Measurements from ENCODE around the gene CAVIN1.

Gene CAVIN1

DNA sequence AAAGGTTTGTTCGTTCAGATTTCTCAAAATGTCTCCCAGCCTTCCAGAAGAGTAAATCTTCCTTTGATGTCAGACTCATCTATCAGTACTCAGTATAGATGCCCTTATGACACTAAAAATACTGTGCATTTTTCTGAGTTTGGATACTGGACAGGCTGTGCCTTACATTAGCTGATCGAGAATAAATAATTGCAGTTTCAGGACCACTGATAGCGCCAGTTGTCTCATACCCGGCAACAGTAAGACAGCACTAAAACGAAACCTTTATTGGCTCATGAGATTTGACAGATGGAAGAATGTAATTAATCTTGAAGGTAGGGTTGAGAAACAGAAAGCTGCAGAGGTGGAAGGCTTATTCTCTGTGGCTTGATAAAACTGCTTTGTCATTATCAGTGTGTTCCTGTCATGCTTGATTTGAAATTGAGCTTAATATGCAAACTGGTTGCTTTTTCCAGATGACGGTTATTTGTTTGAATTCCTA lies 36.8 kb upstream of the CAVIN1 start:
- no peak overlapping the region; the same call in 1 of the 2 replicates for H3K27ac ChIP-seq (replicated peaks)
- no peaks in the 10 kb centered on the region for H3K27me3 ChIP-seq (ENCODE audit: insufficient read depth, poor library complexity, severe bottlenecking)
- TF ChIP-seq GABPA (IDR thresholded peaks at IDR 0.05; ENCODE audit: low read depth), result no peak
- TF ChIP-seq, protein P1, sequence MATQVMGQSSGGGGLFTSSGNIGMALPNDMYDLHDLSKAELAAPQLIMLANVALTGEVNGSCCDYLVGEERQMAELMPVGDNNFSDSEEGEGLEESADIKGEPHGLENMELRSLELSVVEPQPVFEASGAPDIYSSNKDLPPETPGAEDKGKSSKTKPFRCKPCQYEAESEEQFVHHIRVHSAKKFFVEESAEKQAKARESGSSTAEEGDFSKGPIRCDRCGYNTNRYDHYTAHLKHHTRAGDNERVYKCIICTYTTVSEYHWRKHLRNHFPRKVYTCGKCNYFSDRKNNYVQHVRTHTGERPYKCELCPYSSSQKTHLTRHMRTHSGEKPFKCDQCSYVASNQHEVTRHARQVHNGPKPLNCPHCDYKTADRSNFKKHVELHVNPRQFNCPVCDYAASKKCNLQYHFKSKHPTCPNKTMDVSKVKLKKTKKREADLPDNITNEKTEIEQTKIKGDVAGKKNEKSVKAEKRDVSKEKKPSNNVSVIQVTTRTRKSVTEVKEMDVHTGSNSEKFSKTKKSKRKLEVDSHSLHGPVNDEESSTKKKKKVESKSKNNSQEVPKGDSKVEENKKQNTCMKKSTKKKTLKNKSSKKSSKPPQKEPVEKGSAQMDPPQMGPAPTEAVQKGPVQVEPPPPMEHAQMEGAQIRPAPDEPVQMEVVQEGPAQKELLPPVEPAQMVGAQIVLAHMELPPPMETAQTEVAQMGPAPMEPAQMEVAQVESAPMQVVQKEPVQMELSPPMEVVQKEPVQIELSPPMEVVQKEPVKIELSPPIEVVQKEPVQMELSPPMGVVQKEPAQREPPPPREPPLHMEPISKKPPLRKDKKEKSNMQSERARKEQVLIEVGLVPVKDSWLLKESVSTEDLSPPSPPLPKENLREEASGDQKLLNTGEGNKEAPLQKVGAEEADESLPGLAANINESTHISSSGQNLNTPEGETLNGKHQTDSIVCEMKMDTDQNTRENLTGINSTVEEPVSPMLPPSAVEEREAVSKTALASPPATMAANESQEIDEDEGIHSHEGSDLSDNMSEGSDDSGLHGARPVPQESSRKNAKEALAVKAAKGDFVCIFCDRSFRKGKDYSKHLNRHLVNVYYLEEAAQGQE (IDR thresholded peaks at IDR 0.05; ENCODE audit: insufficient replicate concordance, low read depth), result peak; percentile 92
- H3K4me3 ChIP-seq (replicated peaks; ENCODE audit: insufficient read depth, low read length), result peak overlapping the region; percentile 65
- no peak for DNase-seq (ENCODE audit: low read depth in 1 of 2, low spot score in 1 of 2)

DNA sequence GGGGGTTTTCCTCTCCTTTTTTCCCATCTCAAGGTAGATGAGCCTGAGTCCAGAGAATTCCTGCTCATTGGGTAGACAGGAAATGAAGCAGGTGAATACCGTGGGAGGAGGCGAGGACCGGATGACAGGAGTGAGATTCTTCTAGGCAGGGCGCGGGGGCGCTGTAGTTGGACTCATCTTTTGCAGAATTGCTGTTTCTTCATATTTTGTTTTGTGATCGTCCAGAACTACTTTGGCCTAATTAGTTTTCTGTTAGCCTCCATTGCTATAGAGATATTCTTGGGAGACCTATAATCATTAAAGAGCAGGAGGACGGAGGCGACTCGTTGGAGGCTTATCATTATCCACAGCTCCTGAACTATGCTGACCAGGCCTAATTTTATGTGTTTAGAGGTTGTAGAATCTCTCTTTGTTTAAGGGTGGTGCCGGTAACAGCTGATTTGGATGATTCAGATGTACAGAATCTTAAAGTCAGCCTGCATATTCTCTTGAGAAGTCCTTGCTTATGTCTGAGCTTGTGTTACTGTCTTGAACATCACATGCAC lies 36.3 kb upstream of the CAVIN1 start:
- H3K4me3 ChIP-seq (replicated peaks; ENCODE audit: insufficient read depth, low read length), result peak overlapping the region; percentile 65
- DNase-seq (ENCODE audit: low read depth in 1 of 2, low spot score in 1 of 2), result no peak
- H3K27ac ChIP-seq (replicated peaks), result peak overlapping the region; percentile 57
- TF ChIP-seq, protein P2, sequence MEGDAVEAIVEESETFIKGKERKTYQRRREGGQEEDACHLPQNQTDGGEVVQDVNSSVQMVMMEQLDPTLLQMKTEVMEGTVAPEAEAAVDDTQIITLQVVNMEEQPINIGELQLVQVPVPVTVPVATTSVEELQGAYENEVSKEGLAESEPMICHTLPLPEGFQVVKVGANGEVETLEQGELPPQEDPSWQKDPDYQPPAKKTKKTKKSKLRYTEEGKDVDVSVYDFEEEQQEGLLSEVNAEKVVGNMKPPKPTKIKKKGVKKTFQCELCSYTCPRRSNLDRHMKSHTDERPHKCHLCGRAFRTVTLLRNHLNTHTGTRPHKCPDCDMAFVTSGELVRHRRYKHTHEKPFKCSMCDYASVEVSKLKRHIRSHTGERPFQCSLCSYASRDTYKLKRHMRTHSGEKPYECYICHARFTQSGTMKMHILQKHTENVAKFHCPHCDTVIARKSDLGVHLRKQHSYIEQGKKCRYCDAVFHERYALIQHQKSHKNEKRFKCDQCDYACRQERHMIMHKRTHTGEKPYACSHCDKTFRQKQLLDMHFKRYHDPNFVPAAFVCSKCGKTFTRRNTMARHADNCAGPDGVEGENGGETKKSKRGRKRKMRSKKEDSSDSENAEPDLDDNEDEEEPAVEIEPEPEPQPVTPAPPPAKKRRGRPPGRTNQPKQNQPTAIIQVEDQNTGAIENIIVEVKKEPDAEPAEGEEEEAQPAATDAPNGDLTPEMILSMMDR (IDR thresholded peaks at IDR 0.05; ENCODE audit: insufficient read depth, low read length), result peak; percentile 12
- TF ChIP-seq, protein P1 (IDR thresholded peaks at IDR 0.05; ENCODE audit: insufficient replicate concordance, low read depth), result no peak
- no peaks in the 10 kb centered on the region for H3K27me3 ChIP-seq (ENCODE audit: insufficient read depth, poor library complexity, severe bottlenecking)

DNA sequence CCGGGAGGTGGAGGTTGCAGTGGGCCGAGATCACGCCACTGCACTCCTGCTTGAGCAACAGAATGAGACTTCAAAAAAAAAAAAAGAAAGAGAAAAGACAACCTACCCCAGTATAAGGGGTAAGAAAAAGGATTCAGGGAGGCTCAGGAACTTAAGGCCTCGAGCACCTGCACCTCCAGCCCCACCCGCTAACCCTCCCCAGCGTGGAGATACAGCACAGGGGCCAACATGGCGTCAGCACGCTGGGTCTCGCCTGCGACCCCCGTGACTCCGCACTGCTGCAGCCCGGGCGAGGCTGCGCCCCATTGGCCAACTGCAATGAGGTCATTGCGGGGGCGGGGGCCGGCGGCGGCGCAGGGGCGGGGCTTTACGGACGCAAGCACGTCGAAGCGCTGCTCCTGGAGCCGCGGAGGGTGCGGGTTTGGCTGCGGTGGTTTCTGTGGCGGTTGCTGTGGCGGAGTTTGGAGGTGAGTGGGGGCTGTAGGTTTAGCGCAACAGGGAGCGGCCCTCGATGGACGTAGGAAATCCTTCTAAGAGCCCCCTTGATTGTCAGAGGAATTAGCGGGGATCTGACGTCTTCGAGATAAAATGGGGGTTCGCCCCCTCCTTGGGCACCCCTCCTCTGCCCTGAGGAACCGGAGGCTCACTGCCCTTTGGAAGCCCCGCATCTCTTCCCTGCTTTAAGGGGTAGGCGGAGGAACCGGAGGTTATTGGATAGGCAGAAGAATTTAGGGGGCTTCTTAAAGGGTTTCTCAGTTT lies 35.6 kb upstream of the CAVIN1 start, which contains the start of gene ATP6V0A1:
Gene ATP6V0A1, plus strand, starts transcription at position 382 of the 759 bp plus-strand sequence. CDS start 2,017 bp downstream, outside the sequence.
- Histone ChIP-seq H3K27me3 (ENCODE audit: insufficient read depth, poor library complexity, severe bottlenecking) (no peaks in the 10 kb centered on the region), H3K4me3 (replicated peaks; ENCODE audit: insufficient read depth, low read length) (peak within 1 kb of the TSS; percentile 65), H3K27ac (replicated peaks) (peak within 1 kb of the TSS; percentile 68)
- DNase-seq (ENCODE audit: low read depth in 1 of 2, low spot score in 1 of 2), result peak; percentile 68 to 88
- TF ChIP-seq GABPA (IDR thresholded peaks at IDR 0.05; ENCODE audit: low read depth) (no peak), SPI1 (IDR thresholded peaks at IDR 0.05; ENCODE audit: borderline replicate concordance, low read depth) (no peak), POLR2AphosphoS5 (IDR thresholded peaks at IDR 0.05; ENCODE audit: low read depth) (no peak)
- TF ChIP-seq, protein P2 (IDR thresholded peaks at IDR 0.05; ENCODE audit: insufficient read depth, low read length), result no peak
- TF ChIP-seq, protein P1 (IDR thresholded peaks at IDR 0.05; ENCODE audit: insufficient replicate concordance, low read depth), result no peak

Measured in HL-60 (cell line).